HG03442 (cell line): ENCODE results near the gene ERCC5.

Source experiments
- ATAC-seq: cut with Tn5 transposase; IDR thresholded peaks from one replicate; pipeline ENCODE4 v1.9.1; 2021; ENCODE audit warnings: mild to moderate bottlenecking, moderate library complexity; ENCODE audit not compliant: unreplicated experiment

ERCC5 gene

DNA sequence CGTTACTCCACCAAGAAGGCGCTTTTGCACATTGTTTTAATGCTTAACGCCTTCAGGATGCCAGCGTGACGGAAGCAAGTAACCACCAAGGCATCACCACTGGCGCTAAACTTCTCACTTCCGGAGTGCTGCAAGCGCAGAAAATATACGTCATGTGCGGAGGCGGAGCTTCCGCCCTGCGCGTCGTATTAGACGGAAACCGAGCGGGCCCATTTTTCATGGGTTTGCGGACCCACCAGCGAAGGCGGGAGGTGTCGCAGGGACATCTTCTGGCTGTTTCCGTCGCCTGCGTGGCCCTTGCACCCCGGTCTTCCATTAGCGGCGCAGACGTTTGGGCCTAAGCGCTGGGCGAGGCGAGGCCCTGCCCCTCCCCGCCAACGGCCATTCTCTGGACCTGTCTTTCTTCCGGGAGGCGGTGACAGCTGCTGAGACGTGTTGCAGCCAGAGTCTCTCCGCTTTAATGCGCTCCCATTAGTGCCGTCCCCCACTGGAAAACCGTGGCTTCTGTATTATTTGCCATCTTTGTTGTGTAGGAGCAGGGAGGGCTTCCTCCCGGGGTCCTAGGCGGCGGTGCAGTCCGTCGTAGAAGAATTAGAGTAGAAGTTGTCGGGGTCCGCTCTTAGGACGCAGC, at the start of gene ERCC5:
ERCC5 (plus strand) TSS at position 403 of the 631 bp plus-strand sequence. CDS start 235 bp downstream, outside the sequence.
- peak; percentile 84 for ATAC-seq

DNA sequence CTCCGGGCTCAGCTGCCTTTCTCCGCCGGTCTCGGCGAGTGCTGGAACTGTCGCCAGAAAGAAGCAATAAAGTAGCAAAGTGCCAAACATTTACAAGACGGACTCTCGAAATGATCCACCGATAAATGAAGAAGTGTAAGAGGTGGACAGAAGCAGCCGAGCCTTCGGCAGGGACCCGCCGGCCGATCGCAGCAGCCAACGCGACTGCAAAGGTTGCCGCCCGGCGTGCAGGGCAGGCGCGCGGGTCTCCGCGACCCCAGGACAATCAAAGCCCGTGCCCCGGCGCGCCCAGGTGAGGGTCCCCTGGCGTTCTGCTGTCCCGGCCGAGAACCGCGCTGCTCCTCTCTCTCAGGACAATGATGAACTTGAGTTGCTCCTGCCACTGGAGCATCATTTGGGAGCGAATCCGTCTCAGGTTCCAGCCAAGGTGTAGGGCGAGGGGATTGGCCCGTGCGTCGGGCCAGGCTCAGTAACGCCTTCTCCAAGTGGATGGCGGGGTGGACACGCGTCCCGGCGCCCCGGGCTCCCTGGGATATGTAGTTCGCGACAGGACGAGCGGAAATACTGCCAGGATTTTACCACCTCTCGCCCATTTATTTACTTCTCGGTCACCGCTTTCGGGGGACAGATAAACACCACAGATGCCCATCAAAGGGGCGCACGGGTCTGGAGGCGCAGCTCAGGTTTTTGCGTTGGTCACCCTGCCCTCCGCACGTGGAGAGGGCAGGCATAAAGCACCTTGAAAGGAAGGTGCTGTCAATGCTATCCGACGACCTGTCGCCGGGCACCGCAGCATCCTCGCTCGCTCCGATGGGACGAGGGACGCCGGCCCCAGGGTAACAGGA, 47.0 kb upstream of the ERCC5 start, which contains the start of the genes BIVM and POGLUT2:
BIVM (plus strand) TSS at position 539 of the 845 bp plus-strand sequence. CDS start 8,149 bp downstream, outside the sequence.
POGLUT2 (minus strand) TSS at position 396 of the 845 bp plus-strand sequence; CDS start at position 90, 306 bp downstream.
- ATAC-seq: peak; percentile 81

DNA sequence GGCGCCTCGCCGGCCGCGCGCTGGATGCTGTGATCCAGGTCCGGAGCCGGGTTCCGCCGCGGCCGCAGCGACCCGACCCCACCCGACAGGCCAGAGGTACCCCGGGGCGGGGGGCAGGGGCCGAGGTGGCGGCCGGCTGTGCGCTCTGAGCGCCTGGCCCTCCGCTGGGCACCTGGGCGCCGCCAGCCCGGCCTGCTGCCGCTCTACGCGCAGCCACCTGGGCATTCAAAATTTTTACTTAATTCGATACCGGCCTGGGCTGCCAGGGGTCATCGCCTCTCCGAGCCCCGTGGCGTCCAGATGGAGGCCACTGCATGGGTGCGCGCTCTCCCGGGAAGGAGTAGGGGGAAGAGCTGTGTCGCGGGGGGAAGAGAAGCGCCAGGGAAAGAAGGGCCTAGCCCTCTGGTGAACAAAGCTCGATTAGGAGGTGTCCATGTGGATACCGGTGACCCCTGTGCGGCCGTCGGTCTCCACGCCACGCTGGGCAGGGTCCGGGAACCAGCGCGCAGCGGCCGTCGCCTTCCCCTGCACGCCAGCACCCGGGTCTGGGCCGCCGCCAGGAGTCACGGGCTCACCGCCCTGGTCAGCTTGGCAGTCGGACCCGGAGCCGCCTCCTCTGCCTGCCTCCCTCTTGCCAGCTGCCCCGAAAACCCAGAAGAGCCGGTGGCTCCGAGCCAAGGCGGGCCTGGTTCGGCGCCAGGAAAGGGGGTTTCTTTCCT, 46.2 kb upstream of the ERCC5 start:
- ATAC-seq: peak; percentile 9

DNA sequence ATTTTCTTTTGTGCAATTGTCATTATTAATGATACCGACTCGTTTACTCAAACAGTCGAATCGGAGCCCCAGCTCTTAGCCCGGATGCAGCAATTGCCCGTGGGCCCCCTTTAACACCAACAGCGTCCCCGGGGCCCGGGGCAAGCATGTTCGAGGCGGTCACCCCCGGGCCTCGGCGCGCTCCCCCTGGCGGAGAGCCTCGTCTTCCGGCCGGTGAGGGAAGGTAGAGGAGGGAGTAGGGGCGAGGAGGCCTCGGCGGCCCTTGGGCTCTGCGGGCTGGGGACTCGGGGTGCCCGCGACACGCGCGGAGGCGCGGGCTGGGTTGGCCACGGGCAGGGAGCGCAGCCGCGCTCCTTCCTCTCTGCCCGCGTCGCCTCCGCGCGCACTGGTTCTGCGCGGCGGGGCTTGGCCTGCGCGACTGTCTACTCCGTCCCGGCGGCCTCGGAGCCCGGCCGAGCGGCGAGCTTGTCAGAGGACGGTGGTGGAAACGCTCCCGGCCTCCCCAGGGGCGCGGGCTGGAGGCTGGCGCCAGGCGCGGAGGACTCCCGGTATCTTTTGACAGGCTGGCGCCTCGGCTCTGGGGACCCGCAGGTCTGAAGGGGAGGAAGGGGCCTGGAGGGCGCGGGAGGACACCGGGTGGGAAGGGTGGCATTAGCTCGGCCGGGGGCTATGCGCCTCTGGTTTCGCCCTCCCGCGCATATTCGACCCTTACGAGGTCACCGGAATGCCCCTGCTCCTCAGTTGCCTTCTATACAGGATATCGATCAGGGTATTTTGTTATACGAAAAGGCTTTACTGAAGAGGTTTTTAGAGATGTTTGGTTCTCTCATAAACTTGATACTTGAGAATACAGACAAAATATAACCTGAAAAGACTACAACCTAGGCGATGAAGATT, 45.4 kb upstream of the ERCC5 start:
- peak; percentile 75 for ATAC-seq

DNA sequence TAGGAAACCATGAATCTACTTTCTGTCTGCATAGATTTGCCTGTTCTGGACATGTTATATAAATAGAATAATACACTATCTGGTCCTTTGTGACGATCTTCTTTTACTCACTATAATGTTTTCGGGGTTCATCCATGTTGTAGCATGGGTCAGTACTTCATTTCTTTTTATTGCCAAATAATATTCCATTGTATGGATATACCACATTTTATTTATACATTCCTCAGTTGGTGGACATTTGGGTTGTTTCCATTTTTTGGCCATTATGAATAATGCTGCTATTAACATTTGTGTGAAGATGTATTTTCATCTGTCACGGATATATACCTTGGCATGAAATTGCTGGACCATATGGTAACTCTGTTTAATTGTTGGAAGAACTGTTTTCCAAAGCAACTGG, 40.2 kb upstream of the ERCC5 start:
- ATAC-seq: no peak

DNA sequence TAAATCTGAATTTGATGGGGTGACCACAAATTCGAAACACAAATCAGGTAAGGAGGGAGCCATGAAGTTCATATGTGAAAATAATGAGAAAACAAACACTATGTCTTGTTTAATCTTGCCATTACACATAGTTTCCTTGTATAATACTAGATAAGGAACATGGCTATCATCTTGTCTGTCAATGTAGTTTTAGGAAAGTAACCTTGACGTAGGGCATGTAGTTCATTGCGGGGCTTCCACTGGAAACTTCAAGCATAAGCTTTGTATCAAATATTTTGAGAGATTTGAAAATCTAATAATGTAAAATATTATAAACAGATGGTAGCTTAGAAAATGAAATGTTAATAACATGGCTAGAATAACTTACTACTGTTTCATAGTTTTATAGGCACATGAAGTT, 38.1 kb upstream of the ERCC5 start:
- ATAC-seq: no peak

DNA sequence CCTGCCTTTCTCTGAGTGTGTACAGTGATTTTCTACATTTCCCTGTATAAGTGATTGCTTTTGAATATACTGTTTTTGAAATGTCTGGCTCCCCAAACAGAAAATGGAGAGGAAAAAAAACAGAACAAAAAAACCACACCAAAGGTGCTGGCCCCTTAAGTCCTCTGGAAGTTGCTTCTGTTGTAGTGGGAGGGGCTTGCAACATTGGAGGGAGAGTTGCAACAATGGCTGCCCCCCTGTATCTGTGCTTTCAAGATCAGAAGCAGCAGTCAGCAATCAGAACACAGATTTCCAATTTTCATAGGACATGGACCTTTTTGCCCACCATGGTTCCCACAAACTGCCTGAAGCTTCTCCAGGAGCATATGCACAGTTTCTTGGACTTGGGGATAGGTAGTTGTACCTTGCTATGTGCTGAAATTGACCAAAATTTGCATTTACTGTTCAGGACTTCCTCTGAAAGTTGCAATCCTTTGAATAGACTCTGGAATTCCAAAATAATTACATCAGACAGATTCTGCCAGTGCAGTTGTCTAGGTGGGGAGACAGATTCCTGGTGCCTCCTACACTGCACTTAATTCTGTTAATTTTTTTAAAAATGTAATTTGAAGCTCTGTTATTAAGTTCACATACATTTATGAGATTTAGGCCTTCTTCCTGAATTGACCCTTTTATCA, 33.1 kb upstream of the ERCC5 start:
- peak; percentile 59 for ATAC-seq

DNA sequence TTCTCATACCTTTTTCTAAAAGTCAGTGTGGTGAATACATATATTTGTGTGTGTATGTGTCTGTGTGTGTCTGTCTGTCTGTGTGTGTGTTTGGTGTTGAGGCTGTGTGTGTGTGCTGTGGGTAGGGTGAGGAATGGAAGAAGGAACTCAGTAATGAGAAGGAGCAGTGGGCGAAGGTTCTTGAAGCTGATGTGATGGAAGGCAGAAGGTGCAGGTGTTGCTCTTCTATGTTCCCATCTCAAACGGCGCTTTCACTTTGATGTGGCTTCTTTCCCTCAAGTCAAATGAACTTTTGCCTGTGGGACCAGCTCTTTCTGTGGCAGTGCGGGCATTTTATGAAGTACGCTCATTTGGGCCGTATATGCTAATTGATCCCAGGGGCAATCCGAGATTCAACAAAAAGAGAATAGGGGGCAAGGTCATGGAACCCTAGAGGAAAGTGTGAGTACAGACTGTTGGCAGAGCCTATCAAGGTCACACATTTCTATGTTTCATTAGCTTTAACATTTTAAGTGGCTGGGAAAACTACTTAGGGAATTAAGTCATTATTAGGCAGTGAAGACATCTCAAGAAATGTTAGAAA, 31.7 kb upstream of the ERCC5 start:
- no peak for ATAC-seq

DNA sequence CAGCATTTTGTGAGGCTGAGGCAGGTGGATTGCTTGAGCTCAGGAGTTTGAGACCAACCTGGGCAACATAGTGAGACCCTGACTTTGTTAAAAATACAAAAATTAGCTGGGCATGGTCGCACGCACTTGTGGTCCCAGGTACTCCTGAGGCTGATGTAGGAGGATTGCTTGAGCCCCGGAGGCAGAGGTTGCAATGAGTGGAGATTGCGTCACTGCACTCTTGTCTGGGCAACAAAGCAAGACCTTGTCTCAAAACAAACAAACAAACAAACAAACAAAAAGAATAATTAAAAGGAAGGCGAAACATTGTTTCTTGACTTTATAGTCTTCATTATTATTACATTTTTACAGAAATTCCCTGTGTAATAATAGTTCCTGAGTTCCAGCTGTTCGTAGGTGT, 31.0 kb upstream of the ERCC5 start:
- no peak for ATAC-seq

DNA sequence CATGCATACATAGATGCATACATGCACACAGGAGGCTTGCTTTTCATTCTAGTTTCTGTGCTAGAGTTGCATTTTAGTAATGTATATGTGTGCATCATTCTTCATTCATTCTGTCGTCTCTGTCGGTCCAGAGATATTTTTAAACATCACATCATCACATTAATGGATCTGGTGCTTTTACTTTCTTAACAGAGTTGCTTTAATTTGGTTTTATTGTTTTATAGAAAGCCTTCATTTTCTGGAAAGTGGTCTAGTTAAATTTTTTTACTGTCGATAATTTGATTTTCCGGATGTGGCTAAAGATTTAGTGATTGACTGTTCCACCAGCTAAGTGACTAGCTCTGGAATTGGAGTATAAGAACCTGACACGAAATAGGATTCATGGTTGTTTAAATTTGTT, 30.0 kb upstream of the ERCC5 start:
- no peak for ATAC-seq

DNA sequence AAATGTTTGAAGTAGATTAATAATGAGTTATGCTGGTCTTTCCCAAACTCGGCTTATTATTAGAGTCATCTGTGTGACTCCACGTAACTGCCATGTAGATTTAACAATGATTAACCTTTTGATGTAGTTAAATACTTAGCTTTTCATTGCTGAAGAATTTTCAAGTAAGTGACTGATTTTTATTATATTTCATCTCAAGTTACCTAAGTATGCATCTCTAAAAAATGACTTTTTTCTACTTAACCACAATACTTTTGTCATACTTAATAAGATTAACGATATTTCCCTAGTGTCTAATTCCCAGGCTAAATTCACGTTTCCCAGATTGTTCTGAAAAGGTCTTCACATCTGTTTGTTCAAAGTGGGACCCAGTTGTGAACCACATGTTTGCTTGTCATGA, 29.1 kb upstream of the ERCC5 start:
- ATAC-seq: no peak

DNA sequence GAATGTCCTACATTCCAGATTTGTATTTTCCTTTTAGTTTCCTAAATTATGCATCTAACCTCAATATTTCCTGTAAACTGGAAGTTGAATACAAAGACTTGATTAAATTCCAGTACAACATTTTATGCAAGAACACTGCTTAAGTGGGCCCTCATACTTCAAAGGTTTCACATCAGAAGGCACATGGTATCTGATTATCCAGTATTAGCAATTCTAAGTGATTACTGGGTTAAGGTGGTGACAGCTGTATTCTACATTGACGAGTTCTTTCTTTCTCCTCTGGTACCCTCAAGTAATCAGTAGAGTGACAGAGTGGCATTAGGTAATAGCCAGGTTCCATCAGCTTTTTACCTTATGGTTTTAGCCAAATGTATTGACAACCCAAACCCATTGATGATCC, 28.6 kb upstream of the ERCC5 start:
- no peak for ATAC-seq

DNA sequence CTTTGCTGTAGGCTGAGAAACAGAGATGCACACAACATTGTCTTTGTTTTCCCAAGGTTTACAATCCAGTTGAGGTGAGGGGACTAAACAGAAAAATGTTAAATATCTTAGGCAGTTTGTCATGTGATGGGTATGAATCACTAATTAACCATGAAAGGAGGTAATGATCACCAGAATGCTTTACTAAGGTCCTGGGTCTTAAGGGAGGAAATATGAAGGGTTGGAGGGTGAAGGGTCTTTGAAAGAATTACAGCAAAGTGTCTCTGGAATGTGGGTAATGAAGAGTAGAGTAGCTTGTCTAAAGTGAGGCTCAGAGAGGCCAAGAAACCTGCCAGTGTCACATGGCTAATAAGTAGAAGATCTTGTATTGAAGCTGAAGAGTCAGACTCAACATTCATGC, 27.9 kb upstream of the ERCC5 start:
- no peak for ATAC-seq

DNA sequence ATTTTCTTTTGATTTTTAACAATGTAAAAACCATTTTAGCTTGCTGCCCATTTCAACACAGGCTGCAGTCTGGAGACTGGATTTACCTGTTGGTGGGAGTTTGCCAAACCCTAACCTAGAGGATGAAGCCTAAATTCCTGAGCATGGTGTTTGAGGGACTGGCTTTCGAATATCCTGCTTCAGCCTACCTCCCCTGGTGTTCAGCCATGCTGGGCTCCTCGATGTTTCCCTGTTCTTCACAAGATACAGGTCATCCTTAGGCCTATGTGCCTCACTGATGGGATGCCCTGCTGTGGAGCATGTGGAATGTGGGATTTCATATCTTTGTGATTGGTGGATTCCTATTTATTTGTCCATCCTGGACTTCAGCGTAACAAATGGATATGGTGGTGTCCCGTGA, 20.4 kb upstream of the ERCC5 start:
- ATAC-seq: no peak

DNA sequence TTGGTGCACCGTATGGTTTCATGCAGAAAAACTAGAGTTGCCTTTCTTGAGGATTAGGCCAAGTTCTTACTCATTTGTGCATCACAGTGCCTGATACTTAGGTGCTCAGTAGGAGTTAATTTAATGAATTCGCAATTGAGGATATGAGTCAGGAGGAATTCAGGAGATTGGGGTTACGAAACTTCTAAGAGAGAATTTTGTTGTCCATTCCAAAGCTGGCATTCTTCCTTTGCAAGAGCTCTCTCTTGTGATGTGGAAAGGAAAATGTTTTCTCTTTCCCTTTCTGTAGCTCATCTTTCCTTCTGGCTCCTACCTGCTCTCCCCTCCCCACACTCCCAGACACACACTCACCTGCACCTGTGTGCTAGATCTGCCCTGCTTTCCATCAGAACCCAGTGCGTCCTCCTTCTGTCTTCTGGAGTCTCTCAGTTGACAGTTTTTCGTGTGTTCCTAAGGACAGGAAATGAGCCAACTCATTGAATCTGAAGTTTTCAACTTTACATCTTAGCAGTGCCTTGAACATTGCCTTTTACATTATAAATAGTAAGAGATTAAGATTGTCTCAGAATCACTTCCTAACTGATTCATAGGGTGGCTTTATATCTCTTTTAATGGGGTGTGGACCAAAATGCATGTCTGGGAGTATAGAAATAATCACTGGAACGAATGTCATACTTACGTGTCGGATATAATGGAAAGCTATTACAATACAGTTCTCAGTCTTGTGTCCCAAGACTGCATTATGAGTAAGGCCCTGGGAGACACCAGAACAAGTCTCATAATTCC, 19.7 kb upstream of the ERCC5 start:
- ATAC-seq: no peak

DNA sequence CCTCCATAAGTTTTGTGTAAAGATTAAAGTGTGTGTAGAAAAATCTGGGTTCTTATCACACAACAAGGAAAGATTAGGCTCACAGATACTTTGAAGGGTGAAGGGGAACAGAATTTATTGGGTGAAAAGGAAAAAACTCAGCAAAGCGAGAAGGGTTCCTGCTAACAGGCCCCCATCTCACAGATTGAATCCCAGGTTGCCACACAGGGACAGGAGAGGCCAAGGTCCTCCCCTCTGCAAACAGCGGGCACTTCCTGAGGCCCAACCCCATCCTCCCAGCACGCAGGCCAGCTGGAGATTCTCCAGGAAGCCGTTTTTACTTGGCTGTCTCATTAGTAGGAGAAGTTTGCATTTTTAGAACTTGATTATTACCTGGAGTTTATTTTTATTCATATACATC, 15.2 kb upstream of the ERCC5 start:
- ATAC-seq: no peak

DNA sequence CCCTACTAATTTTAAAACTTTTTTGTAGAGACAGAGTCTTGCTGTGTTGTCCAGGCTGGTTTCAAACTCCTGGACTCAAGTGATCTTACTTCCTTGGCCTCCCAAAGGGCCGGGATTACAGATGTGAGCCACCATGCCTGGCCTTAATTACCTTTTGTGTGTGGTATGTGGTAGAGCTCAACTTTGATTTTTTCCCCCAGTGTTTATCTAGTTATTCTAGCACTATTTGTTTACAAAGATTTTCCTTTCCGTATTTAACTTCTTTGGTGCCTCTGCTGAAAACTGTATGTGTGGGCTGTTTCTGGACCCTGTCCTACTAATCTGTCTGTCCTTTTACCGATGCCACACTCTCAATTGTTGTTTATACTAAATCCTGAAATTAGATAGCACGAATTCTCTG, 9.4 kb upstream of the ERCC5 start:
- no peak for ATAC-seq

DNA sequence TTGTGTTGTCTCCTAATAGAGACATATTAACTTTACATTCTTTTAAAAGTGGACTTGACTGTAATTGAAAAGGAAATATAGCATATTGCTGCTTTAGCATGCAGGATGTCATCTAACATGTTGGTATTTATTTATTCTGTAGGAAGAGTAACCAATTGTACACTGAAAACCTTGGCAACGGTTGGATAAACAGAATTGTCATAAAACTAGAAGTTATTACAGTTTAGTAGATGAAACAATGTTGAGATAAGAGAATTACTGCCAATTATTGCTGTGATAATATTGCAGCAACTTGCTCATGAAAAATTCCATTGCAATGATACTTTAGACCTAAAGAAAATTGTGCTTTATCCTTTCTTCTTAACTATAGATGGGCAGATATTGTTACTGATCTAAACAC, 7.6 kb upstream of the ERCC5 start:
- ATAC-seq: no peak

DNA sequence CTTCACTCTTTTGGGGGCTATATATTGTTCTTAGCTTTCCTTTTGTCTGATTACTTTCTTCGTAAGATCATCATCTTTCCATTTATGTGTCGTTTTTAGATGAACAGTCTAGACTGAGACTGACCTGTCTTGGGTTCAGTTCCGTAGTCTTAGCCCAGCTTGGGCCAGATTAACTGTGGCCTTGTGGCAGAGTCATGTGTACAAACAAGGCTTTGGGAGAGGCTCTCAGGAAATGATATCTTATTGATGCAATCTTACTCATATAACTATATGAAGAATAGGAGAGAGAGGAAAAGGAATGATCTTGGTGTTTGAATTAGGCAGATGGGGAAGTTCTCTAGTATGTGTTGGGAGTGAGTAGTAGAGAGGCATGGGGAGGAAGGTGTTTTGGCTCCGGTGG, 6.8 kb upstream of the ERCC5 start:
- ATAC-seq: no peak
